Liver (tissue), 9 donors: Measurements from ENCODE around the gene PHLPP1. TPM values are rescaled to one million over a fixed set of nuclear protein-coding genes. Genes with fewer than 3 reads are reported as not detected.

Experiments used
- DNase-seq: peaks from one replicate; pipeline ENCODE4 v3.0.0-alpha.2; 2017; ENCODE audit warnings: low spot score
- H3K27ac ChIP-seq, 2 donors: one replicate each; pipeline ENCODE4 v1.7.0; 2013; ENCODE audit warnings: inconsistent platforms in 2 of 2, low read length in 2 of 2, control low read depth in 1 of 2, low read depth in 1 of 2, mild to moderate bottlenecking in 1 of 2
- H3K27me3 ChIP-seq, 4 donors: one replicate each; pipeline versions ENCODE4 v1.6.1 to v1.7.0; 2013; ENCODE audit warnings: low read length in 3 of 4, inconsistent platforms in 1 of 4, mild to moderate bottlenecking in 1 of 4, moderate library complexity in 1 of 4; ENCODE audit not compliant: control insufficient read depth in 4 of 4, insufficient read depth in 4 of 4
- H3K36me3 ChIP-seq, 4 donors: one replicate each; pipeline versions ENCODE4 v1.6.1 to v1.7.0; 2013; ENCODE audit warnings: low read length in 3 of 4, mild to moderate bottlenecking in 3 of 4, low read depth in 1 of 4, moderate library complexity in 1 of 4; ENCODE audit not compliant: control insufficient read depth in 4 of 4, insufficient read depth in 3 of 4
- H3K4me1 ChIP-seq, 4 donors: one replicate each; pipeline versions ENCODE4 v1.6.1 to v1.7.0; 2013; ENCODE audit warnings: low read length in 3 of 4, mild to moderate bottlenecking in 3 of 4, moderate library complexity in 1 of 4; ENCODE audit not compliant: control insufficient read depth in 4 of 4, insufficient read depth in 4 of 4
- H3K4me3 ChIP-seq, 3 donors: one replicate each; pipeline versions ENCODE4 v1.6.1 to v1.7.0; 2013; ENCODE audit warnings: low read length in 3 of 3, control low read depth in 1 of 3, low read depth in 1 of 3, mild to moderate bottlenecking in 1 of 3
- H3K9ac ChIP-seq, 2 donors: one replicate each; pipeline ENCODE4 v1.7.0; 2013; ENCODE audit warnings: low read length in 2 of 2, mild to moderate bottlenecking in 2 of 2, moderate library complexity in 2 of 2, control low read depth in 1 of 2, low read depth in 1 of 2
- H3K9me3 ChIP-seq, 4 donors: one replicate each; pipeline versions ENCODE4 v1.6.1 to v1.7.0; 2013; ENCODE audit warnings: low read length in 3 of 4; ENCODE audit not compliant: control insufficient read depth in 4 of 4
- CTCF ChIP-seq: fragments of 150-350 bp; IDR thresholded peaks from 2 replicates; pipeline ENCODE4 v1.5.1; 2017; ENCODE audit warnings: improper control_type of control experiment, low read depth, low read length; ENCODE audit not compliant: missing input control
- FOXA2 ChIP-seq: IDR thresholded peaks from 2 replicates; pipeline ENCODE4 v1.6.1; 2016; ENCODE audit warnings: antibody characterized with exemption
- GABPA ChIP-seq, 2 donors: IDR thresholded peaks in 1 of 2; conservative IDR thresholded peaks in 1 of 2; 2 replicates each; pipeline ENCODE4 v1.6.1; 2016; ENCODE audit warnings: antibody characterized with exemption in 2 of 2, mild to moderate bottlenecking in 1 of 2, moderate library complexity in 1 of 2
- HNF4G ChIP-seq: IDR thresholded peaks from 2 replicates; pipeline ENCODE4 v1.6.1; 2016; ENCODE audit warnings: antibody characterized with exemption
- JUND ChIP-seq, 2 donors: IDR thresholded peaks; 2 replicates each; pipeline ENCODE4 v1.6.1; 2016; ENCODE audit warnings: antibody characterized with exemption in 2 of 2
- REST ChIP-seq: IDR thresholded peaks from 2 replicates; pipeline ENCODE4 v1.6.1; 2016; ENCODE audit warnings: antibody characterized with exemption, mild to moderate bottlenecking
- TAF1 ChIP-seq: conservative IDR thresholded peaks from 2 replicates; pipeline ENCODE4 v1.6.1; 2016; ENCODE audit warnings: antibody characterized with exemption, mild to moderate bottlenecking
- YY1 ChIP-seq: IDR thresholded peaks from 2 replicates; pipeline ENCODE4 v1.6.1; 2016; ENCODE audit warnings: antibody characterized with exemption, mild to moderate bottlenecking
- WGBS: extraction: QIAGEN DNeasy Blood & Tissue Kit; methylation state at CpG from one replicate; pipeline ENCODE4 v1.1.7; 2013; 5-methylcytosine and 5-hydroxymethylcytosine counted together
- polyA plus RNA-seq, 2 donors: library from polyadenylated mRNA; stranded (reverse) in 1 of 2; unstranded in 1 of 2; fragments of 200-250 nt in 1 of 2; fragments of >200 nt in 1 of 2; fragmentation: Nextera tagmentation in 1 of 2; extraction: Ambion mirVana in 1 of 2; gene quantifications; one replicate each; pipeline versions ENCODE4 v1.2.1 to v1.2.3, GENCODE V29; 2013 to 2015
- total RNA-seq, 2 donors: library from RNA; depleted of rRNA; stranded (reverse); fragments of >200 nt; gene quantifications; one replicate each; pipeline ENCODE4 v1.2.3, GENCODE V29; 2014
- donor health status: healthy.
- donor health status: healthy.
- donor health status: healthy.
- donor health status: healthy.
- donor health status: healthy.

The PHLPP1 gene
- total and polyA plus RNA-seq, 4 donors: 4.2 to 14.5 (median 8.6) TPM

GRCh38 chr18:62898359-62898758 is 183.0 kb downstream of the PHLPP1 start:
- no peaks in the 10 kb centered on the region for H3K9me3 ChIP-seq
- no peak overlapping the region for H3K4me3 ChIP-seq
- no peak overlapping the region for H3K27ac ChIP-seq
- no peaks in the 10 kb centered on the region for H3K4me1 ChIP-seq
- no peaks in the 10 kb centered on the region for H3K27me3 ChIP-seq
- no peak overlapping the region for H3K9ac ChIP-seq
- H3K36me3 ChIP-seq: peaks cover 4 to 33% (median 25%) of the 10 kb centered on the region in 4 donors
- no peak for DNase-seq
- TF ChIP-seq JUND (IDR thresholded peaks at IDR 0.05): no peak
- TF ChIP-seq GABPA (IDR thresholded peaks at IDR 0.05 in 1 of 2, conservative IDR thresholded peaks at IDR 0.05 in 1 of 2): no peak
- 98% methylated on average over 2 of the region's 2 CpGs for WGBS

GRCh38 chr18:62899534-62899933 is 184.2 kb downstream of the PHLPP1 start:
- WGBS: 98% methylated on average over 5 of the region's 5 CpGs
- Histone ChIP-seq H3K4me1 (no peaks in the 10 kb centered on the region), H3K27me3 (no peaks in the 10 kb centered on the region), H3K9me3 (no peaks in the 10 kb centered on the region), H3K4me3 (no peak overlapping the region), H3K27ac (no peak overlapping the region), H3K9ac (no peak overlapping the region), H3K36me3 (peaks cover 4 to 43% (median 29%) of the 10 kb centered on the region in 4 donors)
- no peak for TF ChIP-seq JUND (IDR thresholded peaks at IDR 0.05)
- TF ChIP-seq FOXA2: no peak
- TF ChIP-seq HNF4G: no peak
- no peak for TF ChIP-seq YY1
- no peak for TF ChIP-seq CTCF
- TF ChIP-seq REST: no peak
- no peak for DNase-seq

GRCh38 chr18:62900132-62900883 is 185.0 kb downstream of the PHLPP1 start:
- no peaks in the 10 kb centered on the region for H3K9me3 ChIP-seq
- 98% methylated on average over 7 of the region's 7 CpGs for WGBS
- DNase-seq: no peak
- no peaks in the 10 kb centered on the region for H3K27me3 ChIP-seq
- peaks cover 2 to 41% (median 28%) of the 10 kb centered on the region in 4 donors for H3K36me3 ChIP-seq
- H3K27ac ChIP-seq: no peak overlapping the region
- no peak overlapping the region for H3K9ac ChIP-seq
- no peak overlapping the region for H3K4me3 ChIP-seq
- no peak for TF ChIP-seq TAF1
- no peaks in the 10 kb centered on the region for H3K4me1 ChIP-seq
